Measurements from ENCODE around the gene QRICH1. TPM values are rescaled to one million over a fixed set of nuclear protein-coding genes. Genes with fewer than 3 reads are reported as not detected.

Gene QRICH1
- total and polyA plus RNA-seq, 10 of the 15 experiments (the other 5 are each of a cell fraction or from before 2014, with no cell fraction given) = 22.2 to 116 (median 81.4) TPM

GRCh38 chr3:49017971-49018706 lies 75.7 kb downstream of the QRICH1 start, which contains the start of gene DALRD3 (continued):
- TF ChIP-seq TAF1 (IDR thresholded peaks at IDR 0.05; ENCODE audit: borderline replicate concordance, low read depth, low read length) = no peak
- no peak for TF ChIP-seq IKZF2 (IDR thresholded peaks at IDR 0.05)
- no peak for TF ChIP-seq NFXL1 (IDR thresholded peaks at IDR 0.05; ENCODE audit: borderline replicate concordance)
- TF ChIP-seq ZNF217 (IDR thresholded peaks at IDR 0.05) = no peak
- no peak for TF ChIP-seq PKNOX1 (IDR thresholded peaks at IDR 0.05)
- no peak for TF ChIP-seq MYC (IDR thresholded peaks at IDR 0.05; ENCODE audit: insufficient read depth, insufficient read length, insufficient replicate concordance, low read length, severe bottlenecking)
- peak; percentile 81 for TF ChIP-seq GATAD2B (conservative IDR thresholded peaks at IDR 0.05; ENCODE audit: low read depth)
- TF ChIP-seq ZBTB4 (CRISPR knock-in tag; IDR thresholded peaks at IDR 0.05) = no peak
- TF ChIP-seq CBX5 (IDR thresholded peaks at IDR 0.05; ENCODE audit: low read depth) = no peak
- TF ChIP-seq PRDM15 (CRISPR knock-in tag; IDR thresholded peaks at IDR 0.05) = no peak
- TF ChIP-seq CEBPZ (IDR thresholded peaks at IDR 0.05; ENCODE audit: low read depth, low read length) = no peak
- TF ChIP-seq SREBF2 (IDR thresholded peaks at IDR 0.05; ENCODE audit: low read length) = no peak
- TF ChIP-seq MEF2B (IDR thresholded peaks at IDR 0.05; ENCODE audit: partially characterized antibody, poor library complexity, severe bottlenecking) = peak; percentile 51
- no peak for TF ChIP-seq RUNX3 (IDR thresholded peaks at IDR 0.05; ENCODE audit: low read length)
- TF ChIP-seq YY1 (IDR thresholded peaks at IDR 0.05; ENCODE audit: low read depth, low read length) = peak; percentile 67; the same call in 1 of the 2 replicates
- no peak for TF ChIP-seq ASH2L (IDR thresholded peaks at IDR 0.05; ENCODE audit: borderline replicate concordance, low read depth)
- no peak for TF ChIP-seq MTA2 (IDR thresholded peaks at IDR 0.05; ENCODE audit: low read depth)
- no peak for TF ChIP-seq FOXM1 (IDR thresholded peaks at IDR 0.05; ENCODE audit: low read depth, low read length)
